DMS53 (cell line): ENCODE data around the gene RING1.

Experiments
- DNase-seq: peaks from one replicate; lab custom pipeline; 2025; lab: John Stamatoyannopoulos, UW

RING1 gene

GRCh38 chr6:33192671-33193602 lies 15.4 kb upstream of the RING1 start:
- peak; percentile 44 for DNase-seq

GRCh38 chr6:33193619-33194018 lies 14.7 kb upstream of the RING1 start:
- DNase-seq = no peak

- no peak for DNase-seq
Measured at GRCh38 chr6:33194431-33194979, 13.8 kb upstream of the RING1 start.

- DNase-seq = no peak
Measured at GRCh38 chr6:33195304-33196165, 12.8 kb upstream of the RING1 start.

GRCh38 chr6:33197431-33198048 lies 10.8 kb upstream of the RING1 start:
- DNase-seq = peak; percentile 87

- DNase-seq = no peak
Measured at GRCh38 chr6:33198159-33198852, 10.0 kb upstream of the RING1 start.

- DNase-seq = no peak
Measured at GRCh38 chr6:33198853-33199436, 9.4 kb upstream of the RING1 start.

- peak; percentile 92 for DNase-seq
Measured at GRCh38 chr6:33199687-33200218, 8.5 kb upstream of the RING1 start.

GRCh38 chr6:33200219-33201146 lies 7.8 kb upstream of the RING1 start, which contains the start of the genes RXRB and SLC39A7:
TSS of gene RXRB (minus strand) at chr6:33200665. CDS start at chr6:33200476, 189 bp downstream.
TSS of gene SLC39A7 (plus strand) at chr6:33200867. CDS start at chr6:33201246, 379 bp downstream.
- peak; percentile 99 for DNase-seq

- DNase-seq = no peak
Measured at GRCh38 chr6:33201147-33201545, 7.2 kb upstream of the RING1 start.

- no peak for DNase-seq
Measured at GRCh38 chr6:33201935-33202334, 6.4 kb upstream of the RING1 start.

GRCh38 chr6:33202799-33203198 lies 5.5 kb upstream of the RING1 start:
- no peak for DNase-seq

- no peak for DNase-seq
Measured at GRCh38 chr6:33203443-33204164, 4.7 kb upstream of the RING1 start.

- DNase-seq = no peak
Measured at GRCh38 chr6:33204165-33204414, 4.2 kb upstream of the RING1 start.

GRCh38 chr6:33204415-33205190 lies 3.7 kb upstream of the RING1 start, which contains the start of gene HSD17B8:
TSS of gene HSD17B8 (plus strand) at chr6:33204655. CDS start at chr6:33204669, 14 bp downstream.
- DNase-seq = peak; percentile 96

GRCh38 chr6:33205191-33206026 lies 2.9 kb upstream of the RING1 start:
- peak; percentile 70 for DNase-seq
